Measurements from ENCODE around the gene TSEN2. TPM values are rescaled to one million over a fixed set of nuclear protein-coding genes. Genes with fewer than 3 reads are reported as not detected.
A peak's percentile ranks its signal among the peaks of the same experiment; 100 is the strongest.
"Not testable (repeated sequence)": the region's sequence is repeated elsewhere in the genome, so short reads cannot be mapped to it uniquely, and the experiment has no call there.

TSEN2 gene
- total RNA-seq, 2 experiments from 2014 or later: 17.8 to 19.4 TPM

DNA sequence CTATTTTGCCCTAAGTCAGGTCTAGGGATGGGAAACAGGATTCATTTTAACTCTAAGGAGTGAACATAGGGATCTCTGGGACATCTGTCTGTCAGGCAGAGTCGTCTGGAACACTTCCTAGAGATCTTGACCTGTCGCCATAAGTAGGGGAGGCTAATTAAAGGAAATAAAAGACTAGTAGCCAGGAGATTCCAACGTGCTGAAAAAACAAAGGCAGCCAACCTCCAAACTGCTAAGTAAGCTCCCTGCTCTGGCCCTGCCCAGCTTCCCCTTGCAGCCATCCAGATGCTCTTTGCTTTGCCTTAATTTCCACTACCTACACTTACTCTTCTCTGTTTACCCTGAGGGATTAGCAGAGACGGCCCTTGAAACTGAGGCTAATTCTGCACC is 18.4 kb upstream of the TSEN2 start:
- CTCF ChIA-PET: interaction anchor here (0.6 kb wide), 1 partner anchor 180 kb away, joined by 4 read pairs; no protein-coding TSS in a partner anchor
- no peak overlapping the region for H3K4me3 Mint-ChIP-seq

DNA sequence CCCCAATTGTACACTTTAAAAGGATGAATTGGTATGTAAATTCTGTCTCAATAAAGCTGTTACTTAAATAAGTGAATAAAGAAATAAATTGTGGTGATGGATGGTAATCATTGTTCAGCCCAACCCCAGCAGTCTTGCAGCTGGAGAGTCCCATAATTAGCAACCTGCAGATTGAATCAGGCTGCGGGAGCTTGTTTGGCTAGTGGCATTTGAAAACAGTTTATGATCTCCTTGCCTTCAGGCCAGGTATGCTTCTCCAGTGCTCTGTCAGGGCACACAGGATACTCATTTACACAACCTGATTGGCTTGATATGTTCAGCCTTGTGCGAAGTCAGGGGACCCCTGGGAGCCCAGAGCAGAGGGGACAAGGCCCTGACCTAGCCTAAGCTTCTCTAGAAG is 16.5 kb upstream of the TSEN2 start:
- ATAC-seq (no peak), DNase-seq (no peak)
- H3K4me1 Mint-ChIP-seq: peaks cover 34% of the 10 kb centered on the region
- no peaks in the 10 kb centered on the region for H3K27me3 Mint-ChIP-seq
- ChIA-PET POLR2A (no interaction called here), CTCF (no interaction called here)
- H3K36me3 Mint-ChIP-seq (ENCODE audit: low read depth): no peaks in the 10 kb centered on the region
- intact Hi-C loops (cut with DNase I, micrococcal nuclease): no loop called here
- no peak overlapping the region for H3K4me3 Mint-ChIP-seq
- no peak overlapping the region for H3K27ac Mint-ChIP-seq
- no peaks in the 10 kb centered on the region for H3K9me3 Mint-ChIP-seq (ENCODE audit: low read depth)

More for the DNA sequence above, 18.4 kb upstream of the TSEN2 start:
- Mint-ChIP-seq H3K4me1 (peaks cover 28% of the 10 kb centered on the region), H3K27ac (no peak overlapping the region), H3K36me3 (ENCODE audit: low read depth) (no peaks in the 10 kb centered on the region), H3K9me3 (ENCODE audit: low read depth) (no peaks in the 10 kb centered on the region), H3K27me3 (no peaks in the 10 kb centered on the region)
- no peak for DNase-seq
- intact Hi-C loops (cut with DNase I, micrococcal nuclease): no loop called here
- ATAC-seq: no peak
- POLR2A ChIA-PET: no interaction called here

- H3K9me3 Mint-ChIP-seq (ENCODE audit: low read depth): no peaks in the 10 kb centered on the region
- no peaks in the 10 kb centered on the region for H3K36me3 Mint-ChIP-seq (ENCODE audit: low read depth)
- H3K27me3 Mint-ChIP-seq: no peaks in the 10 kb centered on the region
- DNase-seq: no peak
- peaks cover 36% of the 10 kb centered on the region for H3K4me1 Mint-ChIP-seq
- CTCF ChIA-PET: interaction anchor here (0.7 kb wide), 1 partner anchor 509 kb away, joined by 3 read pairs; no protein-coding TSS in a partner anchor
- no peak for ATAC-seq
- POLR2A ChIA-PET: no interaction called here
- no peak overlapping the region for H3K27ac Mint-ChIP-seq
- intact Hi-C loops (cut with DNase I, micrococcal nuclease): no loop called here
- H3K4me3 Mint-ChIP-seq: no peak overlapping the region
Observed at GRCh38 chr3:12468276-12468675, 16.0 kb upstream of the TSEN2 start.

DNA sequence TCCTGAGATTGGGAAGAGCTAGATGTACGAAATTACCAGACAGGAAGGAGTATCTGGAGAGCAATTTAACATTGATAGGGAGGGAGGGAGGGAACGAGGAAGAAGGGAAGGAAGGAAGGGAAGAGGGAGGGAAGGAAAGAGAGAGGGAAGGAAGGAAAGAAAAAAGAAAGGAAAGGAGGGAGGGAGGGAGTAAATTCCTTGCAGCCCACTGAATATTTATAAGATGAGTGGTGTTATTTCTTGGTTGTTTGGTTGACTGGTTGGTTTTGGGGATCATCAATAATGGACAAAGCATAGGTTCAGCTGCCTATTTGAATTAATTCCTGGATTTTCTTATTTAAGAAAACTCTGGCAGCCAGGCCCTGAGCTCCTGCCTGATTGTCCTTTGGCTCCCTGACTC is 15.5 kb upstream of the TSEN2 start:
- Mint-ChIP-seq H3K4me3 (no peak overlapping the region), H3K4me1 (peaks cover 39% of the 10 kb centered on the region), H3K9me3 (ENCODE audit: low read depth) (no peaks in the 10 kb centered on the region), H3K36me3 (ENCODE audit: low read depth) (no peaks in the 10 kb centered on the region), H3K27me3 (no peaks in the 10 kb centered on the region), H3K27ac (no peak overlapping the region)
- ATAC-seq (no peak), DNase-seq (no peak)
- ChIA-PET CTCF (interaction anchor here (0.7 to 3.8 kb wide), 2 partner anchors 332 to 510 kb away, joined by 3 to 25 read pairs; no protein-coding TSS in a partner anchor), POLR2A (no interaction called here)
- intact Hi-C loops (cut with DNase I, micrococcal nuclease): no loop called here

DNA sequence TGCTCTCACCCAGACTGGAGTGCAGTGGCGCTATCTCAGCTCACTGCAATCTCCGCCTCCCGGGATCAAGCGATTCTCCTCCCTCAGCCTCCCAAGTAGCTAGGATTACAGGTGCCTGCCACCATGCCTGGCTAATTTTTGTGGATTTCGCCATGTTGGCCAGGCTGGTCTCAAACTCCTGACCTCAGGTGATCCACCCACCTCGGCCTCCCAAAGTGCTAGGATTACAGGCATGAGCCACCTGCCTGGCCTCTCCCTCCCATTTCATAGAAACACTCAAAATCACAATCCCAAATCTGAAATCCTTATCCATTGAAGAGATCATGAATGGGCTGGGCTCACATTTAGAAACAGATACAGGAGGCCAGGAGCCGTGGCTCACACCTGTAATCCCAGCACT is 15.1 kb upstream of the TSEN2 start:
- H3K27ac Mint-ChIP-seq; H3K27me3 Mint-ChIP-seq; ATAC-seq; DNase-seq; intact Hi-C loops (cut with DNase I, micrococcal nuclease); H3K9me3 Mint-ChIP-seq (ENCODE audit: low read depth); H3K36me3 Mint-ChIP-seq (ENCODE audit: low read depth); H3K4me3 Mint-ChIP-seq: not testable (repeated sequence)
- ChIA-PET CTCF (interaction anchor here (0.7 to 3.8 kb wide), 2 partner anchors 333 to 510 kb away, joined by 3 to 25 read pairs; no protein-coding TSS in a partner anchor), POLR2A (interaction anchor here (0.6 kb wide), 1 partner anchor 37 kb away, joined by 4 read pairs; no protein-coding TSS in a partner anchor)
- peaks cover 37% of the 10 kb centered on the region for H3K4me1 Mint-ChIP-seq

DNA sequence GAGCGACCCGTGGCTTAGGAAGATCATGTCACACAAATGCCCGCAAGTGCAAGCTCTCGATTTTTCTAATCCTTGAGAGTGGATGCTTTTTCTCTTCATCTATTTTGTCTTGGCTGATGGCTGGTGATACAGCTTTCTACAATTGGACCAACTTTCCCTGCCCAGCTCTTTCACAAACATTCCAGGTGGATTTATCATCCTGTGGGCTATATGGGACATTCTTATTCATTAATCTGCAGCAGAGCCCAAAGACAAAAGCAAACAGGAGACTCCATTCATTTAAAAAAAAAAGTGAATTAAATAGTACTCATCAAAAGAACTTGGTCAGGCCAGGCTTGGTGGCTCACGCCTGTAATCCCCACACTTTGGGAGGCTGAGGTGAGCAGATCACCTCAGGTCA is 14.2 kb upstream of the TSEN2 start:
- Mint-ChIP-seq H3K36me3 (ENCODE audit: low read depth) (no peaks in the 10 kb centered on the region), H3K27ac (no peak overlapping the region), H3K27me3 (no peaks in the 10 kb centered on the region), H3K4me1 (peaks cover 36% of the 10 kb centered on the region), H3K4me3 (no peak overlapping the region), H3K9me3 (ENCODE audit: low read depth) (no peaks in the 10 kb centered on the region)
- intact Hi-C loops (cut with DNase I, micrococcal nuclease): loop anchor here (2.0 to 5.0 kb wide), 2 partner anchors 48 to 283 kb away; no protein-coding TSS in a partner anchor
- POLR2A ChIA-PET: no interaction called here
- DNase-seq (no peak), ATAC-seq (no peak)
- CTCF ChIA-PET: interaction anchor here (0.6 to 3.8 kb wide), 14 partner anchors 9 to 1633 kb away, joined by 3 to 25 read pairs (median 4); partner anchors contain the start of gene TSEN2

GRCh38 chr3:12470680-12471079 is 13.6 kb upstream of the TSEN2 start:
- Mint-ChIP-seq H3K9me3 (ENCODE audit: low read depth) (no peaks in the 10 kb centered on the region), H3K36me3 (ENCODE audit: low read depth) (no peaks in the 10 kb centered on the region), H3K4me3 (peak overlapping the region; percentile 12), H3K27ac (peak overlapping the region; percentile 81), H3K27me3 (no peaks in the 10 kb centered on the region), H3K4me1 (peaks cover 36% of the 10 kb centered on the region)
- intact Hi-C loops (cut with DNase I, micrococcal nuclease): loop anchor here (1.0 to 5.0 kb wide), 8 partner anchors 14 to 291 kb away; partner anchors contain the start of gene TSEN2 (in 1 of the 2)
- POLR2A ChIA-PET: interaction anchor here (1.0 kb wide), 1 partner anchor 75 kb away, joined by 3 read pairs; no protein-coding TSS in a partner anchor
- CTCF ChIA-PET: interaction anchor here (0.6 to 3.8 kb wide), 17 partner anchors 9 to 1632 kb away, joined by 3 to 25 read pairs (median 3); partner anchors contain the start of gene TSEN2
- DNase-seq (no peak), ATAC-seq (no peak)

DNA sequence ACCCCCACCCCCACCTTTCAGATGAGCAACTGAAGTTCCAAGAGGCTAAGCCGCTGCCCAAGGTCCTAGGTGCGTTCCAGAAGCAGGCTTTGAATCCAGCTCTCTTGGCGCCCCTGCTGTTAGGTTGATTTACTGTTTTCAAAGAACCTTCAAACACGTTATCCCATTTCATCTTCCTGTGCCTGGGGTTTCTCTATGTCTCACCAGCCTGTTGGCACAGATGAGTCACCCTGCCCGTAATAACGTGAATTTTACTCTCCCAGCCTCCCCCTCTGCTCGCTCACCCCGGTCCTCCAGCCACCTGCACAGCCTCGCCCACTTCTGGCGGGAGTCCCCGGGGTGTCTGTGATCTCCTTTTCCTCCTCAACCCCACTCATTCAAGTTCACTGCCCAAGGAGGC is 13.0 kb upstream of the TSEN2 start:
- intact Hi-C loops (cut with DNase I, micrococcal nuclease): loop anchor here (1.0 to 5.0 kb wide), 8 partner anchors 13 to 292 kb away; partner anchors contain the start of gene TSEN2 (in 1 of the 2)
- Mint-ChIP-seq H3K27me3 (no peaks in the 10 kb centered on the region), H3K4me3 (peak overlapping the region; percentile 12), H3K9me3 (ENCODE audit: low read depth) (no peaks in the 10 kb centered on the region), H3K36me3 (ENCODE audit: low read depth) (no peaks in the 10 kb centered on the region), H3K27ac (peak overlapping the region; percentile 81), H3K4me1 (peaks cover 36% of the 10 kb centered on the region)
- POLR2A ChIA-PET: interaction anchor here (0.7 to 1.0 kb wide), 2 partner anchors 76 to 292 kb away, joined by 3 read pairs; no protein-coding TSS in a partner anchor
- CTCF ChIA-PET: interaction anchor here (0.6 to 3.8 kb wide), 15 partner anchors 9 to 335 kb away, joined by 3 to 25 read pairs (median 3); partner anchors contain the start of gene TSEN2
- DNase-seq (peak; percentile 91), ATAC-seq (peak; percentile 96)

- no peak for ATAC-seq
- DNase-seq: no peak
- Mint-ChIP-seq H3K4me3 (no peak overlapping the region), H3K27ac (peak overlapping the region; percentile 81), H3K27me3 (no peaks in the 10 kb centered on the region), H3K36me3 (ENCODE audit: low read depth) (no peaks in the 10 kb centered on the region), H3K9me3 (ENCODE audit: low read depth) (no peaks in the 10 kb centered on the region), H3K4me1 (peaks cover 36% of the 10 kb centered on the region)
- CTCF ChIA-PET: interaction anchor here (0.8 to 3.8 kb wide), 4 partner anchors 8 to 336 kb away, joined by 3 to 25 read pairs (median 6); partner anchors contain the start of gene TSEN2
- POLR2A ChIA-PET: interaction anchor here (0.6 kb wide), 1 partner anchor 192 kb away, joined by 3 read pairs; no protein-coding TSS in a partner anchor
- intact Hi-C loops (cut with DNase I, micrococcal nuclease): loop anchor here (1.0 to 5.0 kb wide), 8 partner anchors 12 to 293 kb away; partner anchors contain the start of gene TSEN2 (in 1 of the 2)
Observed at GRCh38 chr3:12472000-12472610, 12.2 kb upstream of the TSEN2 start.

GRCh38 chr3:12472796-12473195 is 11.5 kb upstream of the TSEN2 start:
- ATAC-seq (no peak), DNase-seq (no peak)
- no peaks in the 10 kb centered on the region for H3K9me3 Mint-ChIP-seq (ENCODE audit: low read depth)
- no peaks in the 10 kb centered on the region for H3K36me3 Mint-ChIP-seq (ENCODE audit: low read depth)
- ChIA-PET POLR2A (interaction anchor here (0.6 kb wide), 1 partner anchor 193 kb away, joined by 3 read pairs; no protein-coding TSS in a partner anchor), CTCF (interaction anchor here (1.2 kb wide), 1 partner anchor 337 kb away, joined by 8 read pairs; no protein-coding TSS in a partner anchor)
- peaks cover 36% of the 10 kb centered on the region for H3K4me1 Mint-ChIP-seq
- H3K27me3 Mint-ChIP-seq: no peaks in the 10 kb centered on the region
- H3K27ac Mint-ChIP-seq: no peak overlapping the region
- H3K4me3 Mint-ChIP-seq: no peak overlapping the region
- intact Hi-C loops (cut with DNase I, micrococcal nuclease): loop anchor here in 1 of 2 experiments (5.0 kb wide), 1 partner anchor 50 kb away; no protein-coding TSS in a partner anchor

DNA sequence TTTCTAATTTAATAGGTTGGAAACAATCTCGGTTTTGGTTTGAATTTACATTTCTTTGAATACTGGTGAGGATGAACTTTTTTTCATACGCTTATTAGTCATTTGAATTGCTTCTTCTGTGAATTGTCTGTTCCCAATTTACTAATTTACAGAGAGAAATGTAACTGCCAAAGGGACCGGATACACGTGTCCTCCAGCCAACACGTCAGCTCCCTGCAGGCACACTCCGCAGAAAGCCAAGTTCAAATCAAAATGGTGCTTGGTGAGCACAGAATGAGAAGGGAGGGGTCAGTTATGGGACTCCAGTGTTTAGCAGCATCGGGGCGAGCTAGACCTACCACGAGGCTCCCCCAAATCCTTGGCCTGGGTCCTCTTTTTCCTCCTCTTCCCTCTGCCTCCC is 10.8 kb upstream of the TSEN2 start:
- Mint-ChIP-seq H3K4me3 (no peak overlapping the region), H3K9me3 (ENCODE audit: low read depth) (no peaks in the 10 kb centered on the region), H3K27ac (peak overlapping the region; percentile 23), H3K4me1 (peaks cover 36% of the 10 kb centered on the region), H3K36me3 (ENCODE audit: low read depth) (no peaks in the 10 kb centered on the region), H3K27me3 (no peaks in the 10 kb centered on the region)
- intact Hi-C loops (cut with DNase I, micrococcal nuclease): loop anchor here in 1 of 2 experiments (5.0 kb wide), 1 partner anchor 51 kb away; no protein-coding TSS in a partner anchor
- DNase-seq: peak; percentile 29
- ATAC-seq: peak; percentile 25
- POLR2A ChIA-PET: no interaction called here
- CTCF ChIA-PET: interaction anchor here (0.9 to 1.2 kb wide), 2 partner anchors 10 to 338 kb away, joined by 3 to 8 read pairs; partner anchors contain the start of gene TSEN2

All from activated CD4-positive, alpha-beta T cell treated with anti-CD3 and anti-CD28 coated beads for 36 hours (primary cell).